Peyer's patch (tissue), 4 donors: ENCODE results near the gene DDX47. TPM values are rescaled to one million over a fixed set of nuclear protein-coding genes. Genes with fewer than 3 reads are reported as not detected.

Experiments used
- DNase-seq, 3 donors: peaks; one replicate each; pipeline ENCODE4 v3.0.0-alpha.2; 2017 to 2019
- H3K27ac ChIP-seq, 4 donors: fragments of 200-600 bp; sonication (generic); one replicate each; pipeline ENCODE4 v1.5.1; 2016 to 2019
- H3K27me3 ChIP-seq, 2 donors: fragments of 200-600 bp; sonication (generic); one replicate each; pipeline ENCODE4 v1.5.1; 2019
- H3K36me3 ChIP-seq, 3 donors: fragments of 200-600 bp; sonication (generic); one replicate each; pipeline ENCODE4 v1.5.1; 2016 to 2019
- H3K4me1 ChIP-seq, 4 donors: fragments of 200-600 bp; sonication (generic); one replicate each; pipeline ENCODE4 v1.5.1; 2016 to 2019
- H3K4me3 ChIP-seq, 4 donors: fragments of 200-600 bp; sonication (generic); 1 replicate in 3 of 4; 2 replicates in 1 of 4; pipeline ENCODE4 v1.5.1; 2016 to 2019; ENCODE audit warnings: mild to moderate bottlenecking in 1 of 4
- H3K9me3 ChIP-seq, 4 donors: fragments of 200-600 bp; sonication (generic); one replicate each; pipeline ENCODE4 v1.5.1; 2016 to 2019; ENCODE audit warnings: mild to moderate bottlenecking in 1 of 4
- POLR2A ChIP-seq, 2 donors: fragments of 450-650 bp; IDR thresholded peaks; one replicate each; pipeline ENCODE4 v1.5.1; 2017; ENCODE audit warnings: antibody characterized with exemption in 2 of 2, mild to moderate bottlenecking in 2 of 2, moderate library complexity in 2 of 2
- total RNA-seq, 4 donors: library from RNA; depleted of rRNA; stranded (reverse); fragments of >200 nt; gene quantifications; one replicate each; pipeline ENCODE4 v1.1.0, GENCODE V29; 2016
- TF ChIP-seq, protein P1 (sequence below), 6 experiments: fragments of 450-650 bp in 4 of 6; fragments of 200-600 bp in 2 of 6; sonication (generic) in 1 of 6; IDR thresholded peaks; one replicate each; pipeline ENCODE4 v1.5.1; 2017 to 2019; ENCODE audit warnings: antibody characterized with exemption in 6 of 6, mild to moderate bottlenecking in 3 of 6, moderate library complexity in 1 of 6

Gene DDX47
- total RNA-seq, 4 donors from 2014 or later, result 23.5 to 39.9 (median 33.1) TPM

GRCh38 chr12:12786351-12786705 lies 26.8 kb upstream of the DDX47 start:
- Histone ChIP-seq H3K4me1 (peaks cover 0 to 19% (median 0%) of the 10 kb centered on the region in 4 donors), H3K4me3 (peak overlapping the region; percentile 44 to 65 (median 62)), H3K27me3 (no peaks in the 10 kb centered on the region), H3K27ac (peak overlapping the region; percentile 74 to 95 (median 84)), H3K9me3 (no peaks in the 10 kb centered on the region), H3K36me3 (no peaks in the 10 kb centered on the region)
- DNase-seq, result no peak
- TF ChIP-seq, protein P1, sequence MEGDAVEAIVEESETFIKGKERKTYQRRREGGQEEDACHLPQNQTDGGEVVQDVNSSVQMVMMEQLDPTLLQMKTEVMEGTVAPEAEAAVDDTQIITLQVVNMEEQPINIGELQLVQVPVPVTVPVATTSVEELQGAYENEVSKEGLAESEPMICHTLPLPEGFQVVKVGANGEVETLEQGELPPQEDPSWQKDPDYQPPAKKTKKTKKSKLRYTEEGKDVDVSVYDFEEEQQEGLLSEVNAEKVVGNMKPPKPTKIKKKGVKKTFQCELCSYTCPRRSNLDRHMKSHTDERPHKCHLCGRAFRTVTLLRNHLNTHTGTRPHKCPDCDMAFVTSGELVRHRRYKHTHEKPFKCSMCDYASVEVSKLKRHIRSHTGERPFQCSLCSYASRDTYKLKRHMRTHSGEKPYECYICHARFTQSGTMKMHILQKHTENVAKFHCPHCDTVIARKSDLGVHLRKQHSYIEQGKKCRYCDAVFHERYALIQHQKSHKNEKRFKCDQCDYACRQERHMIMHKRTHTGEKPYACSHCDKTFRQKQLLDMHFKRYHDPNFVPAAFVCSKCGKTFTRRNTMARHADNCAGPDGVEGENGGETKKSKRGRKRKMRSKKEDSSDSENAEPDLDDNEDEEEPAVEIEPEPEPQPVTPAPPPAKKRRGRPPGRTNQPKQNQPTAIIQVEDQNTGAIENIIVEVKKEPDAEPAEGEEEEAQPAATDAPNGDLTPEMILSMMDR (IDR thresholded peaks at IDR 0.05), result no peak
- no peak for TF ChIP-seq POLR2A (IDR thresholded peaks at IDR 0.05)

- peak; percentile 57 to 87 (median 87) for DNase-seq
- Histone ChIP-seq H3K4me1 (peaks cover 0 to 19% (median 0%) of the 10 kb centered on the region in 4 donors), H3K9me3 (no peaks in the 10 kb centered on the region), H3K4me3 (peak overlapping the region; percentile 44 to 65 (median 62)), H3K27ac (peak overlapping the region; percentile 74 to 95 (median 84)), H3K27me3 (no peaks in the 10 kb centered on the region), H3K36me3 (no peaks in the 10 kb centered on the region)
- TF ChIP-seq, protein P1 (IDR thresholded peaks at IDR 0.05), result peak in 4 of 6 experiments; percentile 11 to 59 (median 50)
- TF ChIP-seq POLR2A (IDR thresholded peaks at IDR 0.05), result peak; percentile 61 to 67
Observed at GRCh38 chr12:12786706-12787601, 26.2 kb upstream of the DDX47 start.

- Histone ChIP-seq H3K36me3 (no peaks in the 10 kb centered on the region), H3K27me3 (no peaks in the 10 kb centered on the region), H3K27ac (peak overlapping the region in 3 of 4 donors; percentile 84 to 95 (median 85)), H3K4me1 (peaks cover 0 to 19% (median 0%) of the 10 kb centered on the region in 4 donors), H3K9me3 (no peaks in the 10 kb centered on the region), H3K4me3 (peak overlapping the region in 1 of 4 donors; percentile 59)
- no peak for TF ChIP-seq POLR2A (IDR thresholded peaks at IDR 0.05)
- TF ChIP-seq, protein P1 (IDR thresholded peaks at IDR 0.05), result no peak
- no peak for DNase-seq
Observed at GRCh38 chr12:12788131-12788530, 25.0 kb upstream of the DDX47 start.

- peak overlapping the region in 1 of 4 donors; percentile 85 for H3K27ac ChIP-seq
- H3K36me3 ChIP-seq, result no peaks in the 10 kb centered on the region
- peak in 2 of 3 donors; percentile 70 to 92 for DNase-seq
- H3K9me3 ChIP-seq, result no peaks in the 10 kb centered on the region
- H3K4me1 ChIP-seq, result peaks cover 0 to 19% (median 0%) of the 10 kb centered on the region in 4 donors
- no peak for TF ChIP-seq POLR2A (IDR thresholded peaks at IDR 0.05)
- TF ChIP-seq, protein P1 (IDR thresholded peaks at IDR 0.05), result peak; percentile 77 to 91 (median 86)
- H3K4me3 ChIP-seq, result peak overlapping the region in 1 of 4 donors; percentile 59
- H3K27me3 ChIP-seq, result no peaks in the 10 kb centered on the region
Observed at GRCh38 chr12:12788675-12789368, 24.3 kb upstream of the DDX47 start.

DNA sequence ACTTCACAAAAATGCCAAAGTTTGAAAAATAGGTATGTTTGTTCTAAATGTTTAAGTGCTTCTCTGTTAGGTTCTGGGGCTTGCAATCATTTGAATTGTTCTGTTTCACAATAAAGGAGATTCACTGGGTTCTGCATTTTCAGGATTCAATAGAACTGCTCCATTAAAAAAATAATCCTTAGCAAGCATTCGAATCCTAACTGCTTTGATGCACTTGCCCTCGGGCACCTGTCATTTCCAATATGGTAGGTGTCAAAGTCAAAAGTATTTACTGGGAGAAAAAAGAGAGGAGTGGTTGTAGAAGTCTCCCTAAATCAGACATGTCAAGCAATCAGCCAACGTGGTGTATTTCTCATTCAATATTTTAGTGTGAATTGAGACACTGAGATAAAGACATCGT lies 22.2 kb upstream of the DDX47 start:
- TF ChIP-seq, protein P1 (IDR thresholded peaks at IDR 0.05), result no peak
- TF ChIP-seq POLR2A (IDR thresholded peaks at IDR 0.05), result no peak
- no peak overlapping the region for H3K4me3 ChIP-seq
- no peak for DNase-seq
- H3K4me1 ChIP-seq, result peaks cover 0 to 19% (median 0%) of the 10 kb centered on the region in 4 donors
- H3K36me3 ChIP-seq, result no peaks in the 10 kb centered on the region
- H3K27me3 ChIP-seq, result no peaks in the 10 kb centered on the region
- H3K9me3 ChIP-seq, result no peaks in the 10 kb centered on the region
- no peak overlapping the region for H3K27ac ChIP-seq
